A673 (cell line): Measurements from ENCODE around the gene KCND3.

ENCODE experiments used
- CTCF ChIP-seq: fragments of 300-800, 200-600 bp; sonication (generic); conservative IDR thresholded peaks from 2 replicates; pipeline ENCODE4 v1.5.1; 2017; ENCODE audit warnings: low read depth, mild to moderate bottlenecking, antibody characterized with exemption, low read length, moderate library complexity, mixed read lengths
- EZH2 ChIP-seq: fragments of 200-600 bp; sonication (generic); IDR thresholded peaks from 2 replicates; pipeline ENCODE4 v1.6.1; 2017; ENCODE audit warnings: borderline replicate concordance, low read depth, mild to moderate bottlenecking, mixed read lengths, antibody characterized with exemption, low read length; ENCODE audit not compliant: poor library complexity, severe bottlenecking

- TF ChIP-seq CTCF (no peak), EZH2 (no peak)
Observed at GRCh38 chr1:111836111-111836510, 153.4 kb downstream of the KCND3 start.
